Stimulated activated naive CD8-positive, alpha-beta T cell treated with anti-CD3 and anti-CD28 coated beads, Interleukin-15, Interleukin-2, amounts not matched to agents 100 ng/mL and 50 ng/mL, for 24 hours (primary cell): ENCODE measurements around the gene LIN9.
"Not testable (repeated sequence)": the region's sequence is repeated elsewhere in the genome, so short reads cannot be mapped to it uniquely, and the experiment has no call there.

Source experiments
- H3K27ac Mint-ChIP-seq: one replicate; pipeline ENCODE4 v1.8.0; 2021; ENCODE audit warnings: mild to moderate bottlenecking, mixed read lengths
- H3K27me3 Mint-ChIP-seq: one replicate; pipeline ENCODE4 v1.8.0; 2021; ENCODE audit warnings: mixed read lengths
- H3K36me3 Mint-ChIP-seq: one replicate; pipeline ENCODE4 v1.8.0; 2021; ENCODE audit warnings: low read depth, mixed read lengths
- H3K4me1 Mint-ChIP-seq: one replicate; pipeline ENCODE4 v1.8.0; 2021; ENCODE audit warnings: low read depth, mixed read lengths
- H3K4me3 Mint-ChIP-seq: one replicate; pipeline ENCODE4 v1.8.0; 2021; ENCODE audit warnings: mild to moderate bottlenecking, mixed read lengths
- H3K9me3 Mint-ChIP-seq: one replicate; pipeline ENCODE4 v1.8.0; 2021; ENCODE audit warnings: mixed read lengths

LIN9 gene

GRCh38 chr1:226272233-226272902 is 36.6 kb downstream of the LIN9 start:
- not testable (repeated sequence) for H3K9me3 Mint-ChIP-seq, H3K4me1 Mint-ChIP-seq, H3K4me3 Mint-ChIP-seq, H3K27ac Mint-ChIP-seq, H3K27me3 Mint-ChIP-seq
- H3K36me3 Mint-ChIP-seq, result peaks cover 22% of the 10 kb centered on the region

DNA sequence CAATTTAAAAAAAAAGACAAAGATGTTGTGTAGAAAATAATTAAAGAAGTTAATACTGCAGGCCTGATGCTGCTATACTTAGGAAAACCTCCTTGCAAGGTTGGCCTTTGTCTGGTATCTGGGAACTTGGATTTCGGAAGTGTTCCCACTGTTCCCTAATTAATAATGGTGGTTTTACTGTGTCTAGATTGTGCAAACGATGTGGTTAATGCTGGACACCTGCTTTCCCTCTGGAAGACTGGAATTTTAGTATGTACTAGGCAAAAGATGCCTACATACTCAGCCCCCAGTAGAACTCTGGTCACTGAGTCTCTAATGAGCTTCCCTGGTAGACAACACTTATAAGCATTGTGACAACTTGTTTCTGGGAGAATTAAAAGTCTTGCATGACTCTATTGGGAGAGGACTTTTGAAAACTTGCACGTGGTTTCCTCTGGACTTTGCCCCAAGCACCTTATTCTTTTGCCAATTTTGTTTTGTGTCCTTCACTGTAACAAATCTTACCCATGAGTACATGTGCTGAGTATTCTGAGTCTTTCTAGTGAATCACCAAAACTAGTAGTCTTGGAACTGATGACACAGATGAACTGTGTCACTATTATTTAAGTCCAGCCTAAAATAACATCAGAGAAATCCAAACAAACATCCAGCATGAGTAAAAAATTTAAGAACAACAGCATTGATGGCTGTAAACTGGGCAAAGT is 40.4 kb downstream of the LIN9 start:
- Mint-ChIP-seq H3K27ac (no peak overlapping the region), H3K9me3 (no peaks in the 10 kb centered on the region), H3K4me3 (no peak overlapping the region), H3K27me3 (no peaks in the 10 kb centered on the region), H3K36me3 (peaks cover 13% of the 10 kb centered on the region), H3K4me1 (no peaks in the 10 kb centered on the region)

DNA sequence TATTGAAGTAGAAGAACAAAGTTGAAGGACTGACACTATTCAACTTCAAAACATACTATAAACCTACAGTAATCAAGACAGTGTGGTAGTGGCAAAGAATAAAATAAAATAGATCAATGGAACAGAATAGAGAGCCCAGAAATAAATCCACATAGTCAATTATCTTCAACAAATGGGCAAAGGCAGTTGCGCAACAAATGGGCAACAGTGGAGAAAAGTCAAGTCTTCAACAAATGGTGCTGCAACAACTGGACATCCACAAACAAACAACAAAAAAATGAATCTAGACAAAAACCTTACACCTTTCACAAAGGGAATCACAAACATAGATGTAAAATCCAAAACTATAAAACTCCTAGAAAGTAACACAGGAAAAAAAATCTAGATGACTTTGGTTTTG is 47.1 kb downstream of the LIN9 start:
- Mint-ChIP-seq H3K9me3 (peaks cover 14% of the 10 kb centered on the region), H3K27ac (no peak overlapping the region), H3K27me3 (no peaks in the 10 kb centered on the region), H3K36me3 (peaks cover 47% of the 10 kb centered on the region), H3K4me1 (no peaks in the 10 kb centered on the region), H3K4me3 (no peak overlapping the region)

GRCh38 chr1:226255380-226255779 is 53.6 kb downstream of the LIN9 start:
- Mint-ChIP-seq H3K4me1 (no peaks in the 10 kb centered on the region), H3K36me3 (peaks cover 28% of the 10 kb centered on the region), H3K27ac (no peak overlapping the region), H3K9me3 (peaks cover 5% of the 10 kb centered on the region), H3K27me3 (no peaks in the 10 kb centered on the region), H3K4me3 (no peak overlapping the region)

GRCh38 chr1:226253933-226254332 is 55.0 kb downstream of the LIN9 start:
- no peaks in the 10 kb centered on the region for H3K27me3 Mint-ChIP-seq
- no peaks in the 10 kb centered on the region for H3K9me3 Mint-ChIP-seq
- peaks cover 23% of the 10 kb centered on the region for H3K36me3 Mint-ChIP-seq
- no peaks in the 10 kb centered on the region for H3K4me1 Mint-ChIP-seq
- no peak overlapping the region for H3K27ac Mint-ChIP-seq
- H3K4me3 Mint-ChIP-seq, result no peak overlapping the region

DNA sequence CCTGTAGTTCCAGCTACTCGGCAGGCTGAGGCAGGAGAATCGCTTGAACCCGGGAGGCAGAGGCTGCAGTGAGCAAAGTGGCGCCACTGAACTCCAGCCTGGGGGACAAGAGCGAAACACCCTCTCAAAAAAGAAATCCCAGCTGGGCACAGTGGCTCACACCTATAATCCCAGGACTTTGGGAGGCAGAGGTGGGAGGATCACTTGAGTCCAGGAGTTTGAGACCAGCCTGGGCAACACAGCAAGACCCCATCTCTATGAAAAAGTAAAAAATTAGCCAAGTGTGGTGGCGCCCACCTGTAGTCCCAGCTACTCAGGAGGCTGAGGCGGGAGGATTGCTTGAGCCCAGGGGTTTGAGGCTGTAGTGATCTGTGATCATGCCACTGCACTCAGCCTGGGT is 56.1 kb downstream of the LIN9 start:
- not testable (repeated sequence) for H3K9me3 Mint-ChIP-seq, H3K27ac Mint-ChIP-seq, H3K4me3 Mint-ChIP-seq, H3K27me3 Mint-ChIP-seq, H3K4me1 Mint-ChIP-seq
- peaks cover 30% of the 10 kb centered on the region for H3K36me3 Mint-ChIP-seq

DNA sequence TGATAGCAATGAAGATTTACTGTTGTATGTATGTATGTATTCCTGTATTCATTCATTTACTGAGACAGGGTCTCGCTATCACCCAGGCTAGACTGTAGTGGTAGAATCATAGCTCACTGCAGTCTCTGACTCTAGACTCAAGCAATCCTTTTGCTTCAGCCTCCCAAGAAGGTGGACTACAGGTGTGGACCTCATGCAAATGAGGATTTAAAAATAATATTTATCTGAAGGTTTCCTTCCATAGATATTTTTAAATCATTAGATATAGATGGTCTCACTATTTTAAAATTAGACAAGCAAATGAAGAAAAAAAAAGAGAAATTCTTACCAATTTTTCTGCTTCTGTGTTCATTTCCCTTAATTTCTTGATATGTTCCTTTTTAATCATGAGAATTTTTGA is 58.5 kb downstream of the LIN9 start:
- no peaks in the 10 kb centered on the region for H3K27me3 Mint-ChIP-seq
- peaks cover 35% of the 10 kb centered on the region for H3K36me3 Mint-ChIP-seq
- H3K27ac Mint-ChIP-seq, result no peak overlapping the region
- no peaks in the 10 kb centered on the region for H3K4me1 Mint-ChIP-seq
- H3K4me3 Mint-ChIP-seq, result no peak overlapping the region
- H3K9me3 Mint-ChIP-seq, result no peaks in the 10 kb centered on the region

- H3K36me3 Mint-ChIP-seq, result peaks cover 39% of the 10 kb centered on the region
- no peak overlapping the region for H3K4me3 Mint-ChIP-seq
- H3K27ac Mint-ChIP-seq, result no peak overlapping the region
- H3K9me3 Mint-ChIP-seq, result no peaks in the 10 kb centered on the region
- H3K27me3 Mint-ChIP-seq, result no peaks in the 10 kb centered on the region
- no peaks in the 10 kb centered on the region for H3K4me1 Mint-ChIP-seq
Measured at GRCh38 chr1:226248796-226249195, 60.2 kb downstream of the LIN9 start.

DNA sequence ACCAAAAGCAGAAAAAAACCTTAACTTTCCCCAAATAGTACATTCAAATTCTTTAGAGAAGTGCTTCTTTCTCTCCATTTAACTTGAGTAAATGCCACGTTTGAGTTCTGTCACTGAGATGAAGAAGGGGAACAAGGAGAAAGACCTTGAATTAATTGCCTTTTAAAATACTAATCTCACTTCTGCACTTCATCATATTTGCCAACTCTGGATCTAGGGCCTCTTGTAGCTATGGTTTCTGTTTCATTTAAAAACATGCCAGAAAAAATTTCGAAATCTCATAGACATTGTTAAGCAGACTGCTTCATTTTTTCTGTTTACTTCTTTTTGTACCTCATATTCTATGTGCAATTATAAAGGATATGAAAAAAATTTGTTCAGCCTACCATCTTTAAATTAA is 60.9 kb downstream of the LIN9 start:
- no peaks in the 10 kb centered on the region for H3K27me3 Mint-ChIP-seq
- no peaks in the 10 kb centered on the region for H3K4me1 Mint-ChIP-seq
- H3K36me3 Mint-ChIP-seq, result peaks cover 39% of the 10 kb centered on the region
- H3K9me3 Mint-ChIP-seq, result no peaks in the 10 kb centered on the region
- no peak overlapping the region for H3K27ac Mint-ChIP-seq
- H3K4me3 Mint-ChIP-seq, result no peak overlapping the region

GRCh38 chr1:226239421-226239820 is 69.5 kb downstream of the LIN9 start:
- Mint-ChIP-seq H3K27ac (no peak overlapping the region), H3K4me3 (no peak overlapping the region)

GRCh38 chr1:226236826-226237225 is 72.1 kb downstream of the LIN9 start:
- H3K9me3 Mint-ChIP-seq, result no peaks in the 10 kb centered on the region
- H3K27ac Mint-ChIP-seq, result no peak overlapping the region
- no peaks in the 10 kb centered on the region for H3K4me1 Mint-ChIP-seq
- H3K27me3 Mint-ChIP-seq, result no peaks in the 10 kb centered on the region
- no peak overlapping the region for H3K4me3 Mint-ChIP-seq
- H3K36me3 Mint-ChIP-seq, result peaks cover 36% of the 10 kb centered on the region

More at GRCh38 chr1:226239421-226239820, 69.5 kb downstream of the LIN9 start:
- Mint-ChIP-seq H3K9me3 (no peaks in the 10 kb centered on the region), H3K4me1 (no peaks in the 10 kb centered on the region), H3K36me3 (peaks cover 24% of the 10 kb centered on the region), H3K27me3 (no peaks in the 10 kb centered on the region)

GRCh38 chr1:226233806-226234205 is 75.2 kb downstream of the LIN9 start:
- no peak overlapping the region for H3K4me3 Mint-ChIP-seq
- H3K36me3 Mint-ChIP-seq, result peaks cover 46% of the 10 kb centered on the region
- H3K27ac Mint-ChIP-seq, result no peak overlapping the region
- no peaks in the 10 kb centered on the region for H3K9me3 Mint-ChIP-seq
- H3K27me3 Mint-ChIP-seq, result no peaks in the 10 kb centered on the region
- H3K4me1 Mint-ChIP-seq, result no peaks in the 10 kb centered on the region

DNA sequence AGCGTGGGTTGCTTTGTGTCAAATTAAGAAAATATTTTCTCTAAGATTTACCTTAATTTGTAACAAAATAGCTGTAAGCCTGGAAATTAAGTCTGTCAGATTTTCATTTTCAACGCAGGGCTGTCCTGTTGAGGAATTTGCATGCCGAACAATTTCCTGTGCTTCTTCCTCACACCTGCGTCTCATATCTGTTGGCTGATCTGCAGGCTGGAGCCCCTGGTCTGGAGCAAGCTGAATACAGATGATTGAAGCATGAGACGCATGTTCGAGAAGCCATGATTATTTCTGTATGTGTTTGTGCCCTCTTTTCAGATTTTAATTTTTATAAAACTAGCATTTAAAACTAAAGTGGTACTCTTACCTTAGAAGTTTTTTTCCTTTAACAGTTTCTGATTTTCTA is 75.7 kb downstream of the LIN9 start:
- no peak overlapping the region for H3K4me3 Mint-ChIP-seq
- H3K4me1 Mint-ChIP-seq, result no peaks in the 10 kb centered on the region
- H3K27ac Mint-ChIP-seq, result no peak overlapping the region
- no peaks in the 10 kb centered on the region for H3K27me3 Mint-ChIP-seq
- H3K9me3 Mint-ChIP-seq, result no peaks in the 10 kb centered on the region
- peaks cover 44% of the 10 kb centered on the region for H3K36me3 Mint-ChIP-seq

- Mint-ChIP-seq H3K4me1 (peaks cover 14% of the 10 kb centered on the region), H3K36me3 (peaks cover 15% of the 10 kb centered on the region), H3K27me3 (peaks cover 36% of the 10 kb centered on the region), H3K27ac (no peak overlapping the region), H3K4me3 (no peak overlapping the region), H3K9me3 (no peaks in the 10 kb centered on the region)
Measured at GRCh38 chr1:226226601-226227000, 82.4 kb downstream of the LIN9 start.

DNA sequence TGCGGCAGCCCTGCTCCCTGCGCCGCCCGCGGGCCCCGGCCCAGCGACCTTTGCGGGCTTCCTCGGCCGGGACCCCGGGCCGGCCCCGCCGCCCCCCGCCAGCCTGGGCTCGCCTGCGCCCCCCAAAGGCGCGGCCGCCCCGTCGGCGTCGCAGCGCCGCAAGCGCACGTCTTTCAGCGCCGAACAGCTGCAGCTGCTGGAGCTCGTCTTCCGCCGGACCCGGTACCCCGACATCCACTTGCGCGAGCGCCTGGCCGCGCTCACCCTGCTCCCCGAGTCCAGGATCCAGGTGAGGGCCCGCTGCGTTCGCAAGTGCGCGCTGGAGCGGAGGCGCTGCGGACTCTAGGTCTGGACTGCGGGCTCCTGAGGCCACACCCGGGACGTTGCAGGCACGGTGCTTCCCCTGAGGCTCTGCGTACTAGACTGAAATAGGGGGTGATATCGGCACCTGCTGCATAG is 85.1 kb downstream of the LIN9 start:
- Mint-ChIP-seq H3K4me1 (peaks cover 14% of the 10 kb centered on the region), H3K27me3 (peaks cover 43% of the 10 kb centered on the region), H3K27ac (no peak overlapping the region), H3K9me3 (no peaks in the 10 kb centered on the region), H3K4me3 (peak overlapping the region; percentile 72), H3K36me3 (no peaks in the 10 kb centered on the region)
